ENCODE results near the gene SLC38A6.
A peak's percentile ranks its signal among the peaks of the same experiment; 100 is the strongest.

The SLC38A6 gene

GRCh38 chr14:61098721-61099120 lies 117.7 kb downstream of the SLC38A6 start:
- Mint-ChIP-seq H3K9me3 (peaks cover 4% of the 10 kb centered on the region), H3K4me3 (no peak overlapping the region), H3K27ac (no peak overlapping the region), H3K27me3 (no peaks in the 10 kb centered on the region), H3K4me1 (ENCODE audit: low read depth) (peaks cover 20% of the 10 kb centered on the region), H3K36me3 (ENCODE audit: low read depth) (peaks cover 6% of the 10 kb centered on the region)

- Mint-ChIP-seq H3K4me3 (no peak overlapping the region), H3K9me3 (peaks cover 4% of the 10 kb centered on the region), H3K36me3 (ENCODE audit: low read depth) (peaks cover 6% of the 10 kb centered on the region), H3K4me1 (ENCODE audit: low read depth) (peaks cover 26% of the 10 kb centered on the region), H3K27ac (no peak overlapping the region), H3K27me3 (no peaks in the 10 kb centered on the region)
Observed at GRCh38 chr14:61099216-61099835, 118.3 kb downstream of the SLC38A6 start.

GRCh38 chr14:61101803-61102548 lies 120.9 kb downstream of the SLC38A6 start:
- peaks cover 26% of the 10 kb centered on the region for H3K4me1 Mint-ChIP-seq (ENCODE audit: low read depth)
- no peaks in the 10 kb centered on the region for H3K27me3 Mint-ChIP-seq
- H3K27ac Mint-ChIP-seq, result peak overlapping the region; percentile 65
- H3K9me3 Mint-ChIP-seq, result peaks cover 5% of the 10 kb centered on the region
- peaks cover under 1% of the 10 kb centered on the region for H3K36me3 Mint-ChIP-seq (ENCODE audit: low read depth)
- H3K4me3 Mint-ChIP-seq, result no peak overlapping the region
